CD4-positive, alpha-beta T cell (primary cell): Measurements from ENCODE around the gene MYOD1. TPM values are rescaled to one million over a fixed set of nuclear protein-coding genes. Genes with fewer than 3 reads are reported as not detected.

Experiments
- ATAC-seq: fragments of 200-7000 bp; cut with Tn5 transposase; one replicate; pipeline ENCODE4 v1.10.0; 2022; ENCODE audit warnings: mild to moderate bottlenecking; ENCODE audit not compliant: poor library complexity
- CTCF ChIA-PET: fragments of 350-600 bp; sonication (Branson Sonifier 250); formaldehyde crosslinking; loops from one replicate; lab custom pipeline; 2021; ENCODE audit warnings: antibody characterized with exemption, inconsistent platforms; lab: Charles Lee
- POLR2A ChIA-PET: fragments of 350-600 bp; sonication (Branson Sonifier 250); formaldehyde crosslinking; loops from one replicate; lab custom pipeline; 2021; ENCODE audit warnings: antibody characterized with exemption, inconsistent platforms; lab: Charles Lee
- DNase-seq, 14 experiments: peaks; one replicate each; pipeline ENCODE4 v3.0.0-alpha.2; 2013 to 2020; ENCODE audit warnings: mixed read lengths in 2 of 14
- H3K27ac ChIP-seq, 2 donors: one replicate each; pipeline versions ENCODE4 v1.5.1 to v1.7.0; 2013; ENCODE audit warnings: low read length in 2 of 2, low read depth in 1 of 2, mild to moderate bottlenecking in 1 of 2
- H3K27me3 ChIP-seq, 2 experiments: 1 replicate in 1 of 2; 2 replicates in 1 of 2; pipeline versions ENCODE4 v1.6.1 to v1.7.0; 2013; ENCODE audit warnings: low read length in 2 of 2, control low read depth in 1 of 2, mild to moderate bottlenecking in 1 of 2, moderate library complexity in 1 of 2; ENCODE audit not compliant: insufficient read depth in 2 of 2, control insufficient read depth in 1 of 2
- H3K36me3 ChIP-seq: one replicate; pipeline ENCODE4 v1.6.1; 2013; ENCODE audit warnings: low read length, control low read depth; ENCODE audit not compliant: insufficient read depth
- H3K4me1 ChIP-seq: one replicate; pipeline ENCODE4 v1.6.1; 2013; ENCODE audit warnings: low read length, control low read depth; ENCODE audit not compliant: insufficient read depth
- H3K4me3 ChIP-seq: one replicate; pipeline ENCODE4 v1.5.1; 2013; ENCODE audit warnings: mild to moderate bottlenecking, low read length, moderate library complexity
- H3K9me3 ChIP-seq, 2 experiments: 1 replicate in 1 of 2; 2 replicates in 1 of 2; pipeline versions ENCODE4 v1.6.1 to v1.7.0; 2013; ENCODE audit warnings: low read length in 2 of 2, mild to moderate bottlenecking in 2 of 2, control low read depth in 1 of 2, moderate library complexity in 1 of 2; ENCODE audit not compliant: control insufficient read depth in 1 of 2, insufficient read depth in 1 of 2
- H3K27ac Mint-ChIP-seq: one replicate; pipeline ENCODE4 v1.8.0; 2020; ENCODE audit warnings: mixed read lengths
- H3K27me3 Mint-ChIP-seq: one replicate; pipeline ENCODE4 v1.8.0; 2021; ENCODE audit warnings: mixed read lengths
- H3K36me3 Mint-ChIP-seq: one replicate; pipeline ENCODE4 v1.8.0; 2021; ENCODE audit warnings: low read depth, mixed read lengths
- H3K4me1 Mint-ChIP-seq: one replicate; pipeline ENCODE4 v1.8.0; 2021; ENCODE audit warnings: low read depth, mixed read lengths
- H3K4me3 Mint-ChIP-seq: one replicate; pipeline ENCODE4 v1.8.0; 2020; ENCODE audit warnings: mild to moderate bottlenecking, mixed read lengths
- H3K9me3 Mint-ChIP-seq: one replicate; pipeline ENCODE4 v1.8.0; 2020; ENCODE audit warnings: mixed read lengths
- intact Hi-C, 2 experiments: fragments of 100-400 bp; cut with DNase I in 1 of 2; cut with micrococcal nuclease in 1 of 2; formaldehyde crosslinking; loops; one replicate each; pipeline versions ENCODE4 v1.15.1 to v1.9.0; 2023 to 2025; cut with DNase I, micrococcal nuclease
- total RNA-seq, 174 experiments: library from RNA in 2 of 174; stranded (reverse) in 2 of 174; gene quantifications; one replicate each; pipeline ENCODE4 v1.2.3 and lab custom pipeline; 2021 to 2026
- TF ChIP-seq, protein P1 (sequence below): fragments of 200-600 bp; IDR thresholded peaks from one replicate; pipeline ENCODE4 v1.8.0; 2022; ENCODE audit warnings: antibody characterized with exemption, mild to moderate bottlenecking

The MYOD1 gene
- total RNA-seq, 2 experiments from 2014 or later = not detected

- Mint-ChIP-seq H3K36me3 (no peaks in the 10 kb centered on the region), H3K27me3 (peaks cover 49% of the 10 kb centered on the region), H3K27ac (no peak overlapping the region), H3K4me1 (no peaks in the 10 kb centered on the region), H3K9me3 (no peaks in the 10 kb centered on the region), H3K4me3 (no peak overlapping the region)
- TF ChIP-seq, protein P1, sequence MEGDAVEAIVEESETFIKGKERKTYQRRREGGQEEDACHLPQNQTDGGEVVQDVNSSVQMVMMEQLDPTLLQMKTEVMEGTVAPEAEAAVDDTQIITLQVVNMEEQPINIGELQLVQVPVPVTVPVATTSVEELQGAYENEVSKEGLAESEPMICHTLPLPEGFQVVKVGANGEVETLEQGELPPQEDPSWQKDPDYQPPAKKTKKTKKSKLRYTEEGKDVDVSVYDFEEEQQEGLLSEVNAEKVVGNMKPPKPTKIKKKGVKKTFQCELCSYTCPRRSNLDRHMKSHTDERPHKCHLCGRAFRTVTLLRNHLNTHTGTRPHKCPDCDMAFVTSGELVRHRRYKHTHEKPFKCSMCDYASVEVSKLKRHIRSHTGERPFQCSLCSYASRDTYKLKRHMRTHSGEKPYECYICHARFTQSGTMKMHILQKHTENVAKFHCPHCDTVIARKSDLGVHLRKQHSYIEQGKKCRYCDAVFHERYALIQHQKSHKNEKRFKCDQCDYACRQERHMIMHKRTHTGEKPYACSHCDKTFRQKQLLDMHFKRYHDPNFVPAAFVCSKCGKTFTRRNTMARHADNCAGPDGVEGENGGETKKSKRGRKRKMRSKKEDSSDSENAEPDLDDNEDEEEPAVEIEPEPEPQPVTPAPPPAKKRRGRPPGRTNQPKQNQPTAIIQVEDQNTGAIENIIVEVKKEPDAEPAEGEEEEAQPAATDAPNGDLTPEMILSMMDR = no peak
- Histone ChIP-seq H3K4me3 (no peak overlapping the region), H3K4me1 (no peaks in the 10 kb centered on the region), H3K36me3 (no peaks in the 10 kb centered on the region), H3K27me3 (peaks cover 0 to 3% of the 10 kb centered on the region in 2 experiments), H3K9me3 (peaks cover 0 to 15% of the 10 kb centered on the region in 2 experiments), H3K27ac (no peak overlapping the region)
- DNase-seq (no peak), ATAC-seq (no peak)
- POLR2A ChIA-PET = no interaction called here
- intact Hi-C loops = no loop called here
- CTCF ChIA-PET = no interaction called here
Measured at GRCh38 chr11:17746096-17746495, 26.7 kb downstream of the MYOD1 start.

- Histone ChIP-seq H3K9me3 (peaks cover 0 to 9% of the 10 kb centered on the region in 2 experiments), H3K4me3 (no peak overlapping the region), H3K4me1 (no peaks in the 10 kb centered on the region), H3K27me3 (peaks cover 0 to 3% of the 10 kb centered on the region in 2 experiments), H3K27ac (no peak overlapping the region), H3K36me3 (no peaks in the 10 kb centered on the region)
- intact Hi-C loops = no loop called here
- ChIA-PET POLR2A (no interaction called here), CTCF (no interaction called here)
- Mint-ChIP-seq H3K27me3 (peaks cover 39% of the 10 kb centered on the region), H3K4me3 (no peak overlapping the region), H3K27ac (no peak overlapping the region), H3K4me1 (no peaks in the 10 kb centered on the region), H3K9me3 (no peaks in the 10 kb centered on the region), H3K36me3 (no peaks in the 10 kb centered on the region)
- DNase-seq = no peak
- TF ChIP-seq, protein P1 = no peak
- no peak for ATAC-seq
Measured at GRCh38 chr11:17747131-17747955, 28.0 kb downstream of the MYOD1 start.

- ChIA-PET POLR2A (no interaction called here), CTCF (no interaction called here)
- Histone ChIP-seq H3K4me1 (no peaks in the 10 kb centered on the region), H3K27ac (no peak overlapping the region), H3K27me3 (peaks cover 0 to 3% of the 10 kb centered on the region in 2 experiments), H3K36me3 (no peaks in the 10 kb centered on the region), H3K9me3 (peaks cover 0 to 9% of the 10 kb centered on the region in 2 experiments), H3K4me3 (no peak overlapping the region)
- ATAC-seq = no peak
- intact Hi-C loops = no loop called here
- no peaks in the 10 kb centered on the region for H3K36me3 Mint-ChIP-seq
- TF ChIP-seq, protein P1 = no peak
- H3K4me1 Mint-ChIP-seq = no peaks in the 10 kb centered on the region
- DNase-seq = no peak
- no peaks in the 10 kb centered on the region for H3K9me3 Mint-ChIP-seq
- H3K27me3 Mint-ChIP-seq = peaks cover 33% of the 10 kb centered on the region
- no peak overlapping the region for H3K27ac Mint-ChIP-seq
- no peak overlapping the region for H3K4me3 Mint-ChIP-seq
Measured at GRCh38 chr11:17748044-17748443, 28.7 kb downstream of the MYOD1 start.
